ENCODE data around the gene ZYX.
A peak's percentile ranks its signal among the peaks of the same experiment; 100 is the strongest.

Gene ZYX, protein sequence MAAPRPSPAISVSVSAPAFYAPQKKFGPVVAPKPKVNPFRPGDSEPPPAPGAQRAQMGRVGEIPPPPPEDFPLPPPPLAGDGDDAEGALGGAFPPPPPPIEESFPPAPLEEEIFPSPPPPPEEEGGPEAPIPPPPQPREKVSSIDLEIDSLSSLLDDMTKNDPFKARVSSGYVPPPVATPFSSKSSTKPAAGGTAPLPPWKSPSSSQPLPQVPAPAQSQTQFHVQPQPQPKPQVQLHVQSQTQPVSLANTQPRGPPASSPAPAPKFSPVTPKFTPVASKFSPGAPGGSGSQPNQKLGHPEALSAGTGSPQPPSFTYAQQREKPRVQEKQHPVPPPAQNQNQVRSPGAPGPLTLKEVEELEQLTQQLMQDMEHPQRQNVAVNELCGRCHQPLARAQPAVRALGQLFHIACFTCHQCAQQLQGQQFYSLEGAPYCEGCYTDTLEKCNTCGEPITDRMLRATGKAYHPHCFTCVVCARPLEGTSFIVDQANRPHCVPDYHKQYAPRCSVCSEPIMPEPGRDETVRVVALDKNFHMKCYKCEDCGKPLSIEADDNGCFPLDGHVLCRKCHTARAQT

DNA sequence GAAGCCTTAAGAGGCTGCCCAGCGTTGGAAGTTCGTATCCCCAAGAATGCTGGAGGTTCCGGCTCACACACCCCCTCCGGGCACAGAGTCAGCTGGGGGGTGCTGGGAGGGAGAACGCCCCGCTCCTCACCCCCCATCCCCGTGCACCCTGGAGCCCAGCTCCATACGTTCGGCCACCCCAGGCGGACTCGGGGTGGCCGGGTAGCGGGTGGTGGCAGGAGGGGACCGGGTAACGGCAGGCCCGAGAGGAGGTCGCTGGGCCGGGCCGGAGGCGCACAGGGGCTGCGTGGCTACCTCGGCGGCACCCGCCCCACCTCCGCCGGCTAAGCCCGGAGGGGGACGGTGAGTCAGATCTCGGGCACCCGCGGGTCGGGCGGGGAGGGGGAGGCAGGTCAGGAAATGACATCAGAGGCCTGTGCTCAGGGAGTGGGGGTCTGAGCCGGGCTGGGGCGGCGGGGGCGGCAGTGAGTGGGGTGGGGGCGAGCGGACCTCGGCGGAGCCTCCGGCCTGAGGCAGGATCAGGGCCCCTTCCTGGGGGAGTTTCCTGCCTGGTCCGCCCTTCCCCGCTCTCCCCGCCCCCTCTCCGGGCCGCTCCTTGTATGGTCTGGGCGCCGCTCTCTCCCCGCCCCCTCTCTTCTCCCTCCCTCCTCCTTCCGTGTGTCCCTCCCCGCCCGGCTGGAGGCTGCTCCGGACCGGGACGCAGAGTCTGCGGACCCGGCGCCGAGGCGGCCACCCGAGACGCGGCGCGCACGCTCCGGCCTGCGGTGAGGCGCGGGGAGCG lies at the start of gene ZYX:
TSS of gene ZYX (plus strand) at position 700 of the 781 bp plus-strand sequence. CDS start 227 bp downstream, outside the sequence.
- TF ChIP-seq, protein P1, sequence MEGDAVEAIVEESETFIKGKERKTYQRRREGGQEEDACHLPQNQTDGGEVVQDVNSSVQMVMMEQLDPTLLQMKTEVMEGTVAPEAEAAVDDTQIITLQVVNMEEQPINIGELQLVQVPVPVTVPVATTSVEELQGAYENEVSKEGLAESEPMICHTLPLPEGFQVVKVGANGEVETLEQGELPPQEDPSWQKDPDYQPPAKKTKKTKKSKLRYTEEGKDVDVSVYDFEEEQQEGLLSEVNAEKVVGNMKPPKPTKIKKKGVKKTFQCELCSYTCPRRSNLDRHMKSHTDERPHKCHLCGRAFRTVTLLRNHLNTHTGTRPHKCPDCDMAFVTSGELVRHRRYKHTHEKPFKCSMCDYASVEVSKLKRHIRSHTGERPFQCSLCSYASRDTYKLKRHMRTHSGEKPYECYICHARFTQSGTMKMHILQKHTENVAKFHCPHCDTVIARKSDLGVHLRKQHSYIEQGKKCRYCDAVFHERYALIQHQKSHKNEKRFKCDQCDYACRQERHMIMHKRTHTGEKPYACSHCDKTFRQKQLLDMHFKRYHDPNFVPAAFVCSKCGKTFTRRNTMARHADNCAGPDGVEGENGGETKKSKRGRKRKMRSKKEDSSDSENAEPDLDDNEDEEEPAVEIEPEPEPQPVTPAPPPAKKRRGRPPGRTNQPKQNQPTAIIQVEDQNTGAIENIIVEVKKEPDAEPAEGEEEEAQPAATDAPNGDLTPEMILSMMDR (conservative IDR thresholded peaks at IDR 0.05), result no peak
- TF ChIP-seq ZFX (IDR thresholded peaks at IDR 0.05), result no peak
- H3K27ac ChIP-seq, result peak within 1 kb of the TSS; percentile 72

DNA sequence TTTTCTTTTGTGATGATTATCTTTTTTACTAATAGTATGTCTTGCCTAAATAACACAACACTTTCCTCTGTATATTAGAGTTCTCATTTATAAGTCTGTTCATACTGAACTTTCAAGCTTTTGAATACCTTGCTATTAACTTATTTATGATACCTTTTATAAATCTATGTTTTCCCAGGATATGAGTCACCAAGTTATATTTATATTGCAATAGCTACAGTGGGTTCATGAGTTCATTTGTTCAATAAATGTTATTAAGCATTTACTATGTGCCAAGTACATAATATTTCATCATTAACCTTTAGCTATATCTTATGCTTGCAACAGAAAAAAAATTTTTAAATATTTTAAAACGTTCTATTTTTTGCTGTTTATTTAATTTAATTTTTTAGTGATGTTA lies 46.9 kb upstream of the ZYX start:
- TF ChIP-seq ZFX (IDR thresholded peaks at IDR 0.05), result no peak
- TF ChIP-seq, protein P1 (conservative IDR thresholded peaks at IDR 0.05), result no peak
- no peak overlapping the region for H3K27ac ChIP-seq

DNA sequence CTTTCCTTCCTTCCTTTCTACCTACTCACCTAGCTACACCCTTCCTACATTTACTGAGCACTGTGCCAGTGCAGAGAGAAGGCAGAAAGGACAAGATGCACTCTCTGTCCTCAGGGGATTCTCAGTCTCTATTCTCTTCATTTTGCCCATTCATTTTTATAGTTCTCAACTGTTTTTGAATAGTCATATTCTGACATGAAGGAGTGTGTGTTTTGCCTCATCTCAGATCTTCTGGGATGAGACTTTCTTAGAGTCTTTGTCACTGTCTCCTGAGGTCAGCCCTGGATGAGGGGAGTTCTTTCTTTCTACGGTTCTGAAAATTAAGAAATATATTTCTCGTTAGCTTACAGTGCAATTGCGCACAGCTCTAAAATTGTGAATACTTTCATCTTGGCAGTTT lies 43.9 kb upstream of the ZYX start:
- no peak for TF ChIP-seq ZFX (IDR thresholded peaks at IDR 0.05)
- TF ChIP-seq, protein P1 (conservative IDR thresholded peaks at IDR 0.05), result no peak
- H3K27ac ChIP-seq, result no peak overlapping the region

DNA sequence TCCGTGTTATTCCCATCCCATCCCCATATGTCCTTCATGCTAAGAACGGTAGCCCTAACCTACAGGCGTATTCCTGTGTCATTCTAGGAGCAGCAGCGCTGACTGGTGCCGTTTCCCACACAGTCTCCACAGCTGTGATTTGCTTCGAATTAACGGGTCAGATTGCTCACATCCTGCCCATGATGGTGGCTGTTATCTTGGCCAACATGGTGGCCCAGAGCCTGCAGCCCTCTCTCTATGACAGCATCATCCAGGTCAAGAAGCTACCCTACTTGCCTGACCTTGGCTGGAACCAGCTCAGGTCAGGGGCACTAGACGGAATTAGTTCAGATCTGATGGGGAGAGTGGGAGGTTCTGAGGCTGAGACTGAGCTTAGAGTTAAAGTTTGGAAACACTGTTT lies 39.3 kb upstream of the ZYX start:
- H3K27ac ChIP-seq, result no peak overlapping the region
- TF ChIP-seq, protein P1 (conservative IDR thresholded peaks at IDR 0.05), result no peak
- no peak for TF ChIP-seq ZFX (IDR thresholded peaks at IDR 0.05)

DNA sequence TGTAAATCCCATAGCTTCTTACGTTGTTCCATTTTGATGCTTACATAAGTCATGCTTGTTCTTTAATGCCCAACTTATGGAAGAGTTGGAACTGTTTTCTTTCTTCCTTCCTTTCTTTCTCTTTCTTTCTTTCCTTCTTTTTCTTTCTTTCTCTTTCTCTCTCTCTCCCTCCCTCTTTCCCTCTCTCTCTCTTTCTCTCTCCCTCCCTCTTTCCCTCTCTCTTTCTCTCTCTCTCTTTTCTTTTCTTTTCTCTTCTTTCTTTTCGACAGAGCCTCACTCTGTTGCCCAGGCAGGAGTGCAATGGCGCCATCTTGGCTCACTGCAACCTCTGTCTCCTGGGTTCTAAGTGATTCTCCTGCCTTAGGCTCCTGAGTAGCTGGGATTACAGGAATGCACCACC lies 37.5 kb upstream of the ZYX start:
- H3K27ac ChIP-seq, result no peak overlapping the region
- TF ChIP-seq ZFX (IDR thresholded peaks at IDR 0.05), result no peak
- TF ChIP-seq, protein P1 (conservative IDR thresholded peaks at IDR 0.05), result no peak

DNA sequence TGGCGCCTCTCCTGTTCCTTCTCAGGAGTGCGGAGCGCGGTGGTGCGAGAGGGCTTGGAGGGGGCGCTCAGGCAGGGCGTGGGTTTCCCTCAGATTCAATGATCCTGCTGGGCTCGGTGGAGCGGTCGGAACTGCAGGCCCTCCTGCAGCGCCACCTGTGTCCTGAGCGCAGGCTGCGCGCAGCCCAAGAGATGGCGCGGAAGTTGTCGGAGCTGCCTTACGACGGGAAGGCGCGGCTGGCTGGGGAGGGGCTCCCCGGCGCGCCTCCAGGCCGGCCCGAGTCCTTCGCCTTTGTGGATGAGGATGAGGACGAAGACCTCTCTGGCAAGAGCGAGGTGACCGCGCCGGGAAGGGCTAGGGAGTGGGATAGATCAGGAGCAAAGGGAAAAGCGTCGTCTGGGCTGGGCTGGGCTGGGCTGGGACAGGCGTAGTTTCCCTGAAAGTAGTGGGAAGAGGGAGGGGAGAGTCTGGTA lies 35.7 kb upstream of the ZYX start:
- H3K27ac ChIP-seq, result no peak overlapping the region
- no peak for TF ChIP-seq ZFX (IDR thresholded peaks at IDR 0.05)
- TF ChIP-seq, protein P1 (conservative IDR thresholded peaks at IDR 0.05), result no peak

Measured in C4-2B (cell line).